ENCODE results near the gene KLLN.
A peak's percentile ranks its signal among the peaks of the same experiment; 100 is the strongest.

- TF ChIP-seq CTCF (IDR thresholded peaks at IDR 0.05): 0 out of 2 replicates have a peak, but pooled peaks have one; percentile 12
- TF ChIP-seq SIN3A (IDR thresholded peaks at IDR 0.05; ENCODE audit: borderline replicate concordance, insufficient read depth, low read depth, low read length): no peak
- TF ChIP-seq TCF7L2 (IDR thresholded peaks at IDR 0.05; ENCODE audit: low read depth, low read length): no peak
- TF ChIP-seq POLR2AphosphoS5 (IDR thresholded peaks at IDR 0.05; ENCODE audit: low read depth, low read length): no peak
Observed at GRCh38 chr10:87861566-87861952, 1.8 kb downstream of the KLLN start.
